ENCODE results near the gene SSR4. TPM values are rescaled to one million over a fixed set of nuclear protein-coding genes. Genes with fewer than 3 reads are reported as not detected.

SSR4 gene
- total RNA-seq, 1 experiment from 2014 or later = 179 TPM

GRCh38 chrX:153775293-153776119, 19.0 kb upstream of the SSR4 start:
- Mint-ChIP-seq H3K36me3 (ENCODE audit: insufficient read depth in 1 of 3, low read depth in 3 of 3) (peaks cover 0 to 5% (median 3%) of the 10 kb centered on the region in 3 experiments; a peak in 5 of 7 replicates), H3K9me3 (peaks cover 31 to 54% of the 10 kb centered on the region in 2 experiments), H3K27me3 (ENCODE audit: low read depth) (peaks cover 2% of the 10 kb centered on the region; the same call in 1 of the 2 replicates), H3K4me1 (peaks cover 4 to 8% of the 10 kb centered on the region in 2 experiments), H3K4me3 (no peak overlapping the region; a peak in 1 of 5 replicates), H3K27ac (no peak overlapping the region)
- H3K23ac ChIP-seq (ENCODE audit: insufficient read length, low read depth, low read length) = no peak overlapping the region
- H4K8ac ChIP-seq (replicated peaks; ENCODE audit: insufficient read length, low read depth, low read length) = no peak overlapping the region
- no peaks in the 10 kb centered on the region for H3K4me1 ChIP-seq (ENCODE audit: insufficient read depth, low read length)
- H4K91ac ChIP-seq (ENCODE audit: insufficient read length, low read depth, low read length) = no peak overlapping the region
- WGBS (ENCODE audit: extremely low coverage, insufficient read length, low lambda C conversion rate) = no CpG with 5 or more reads among the region's 42 CpGs
- H3K79me1 ChIP-seq (ENCODE audit: insufficient read depth, low read depth, low read length, poor library complexity, severe bottlenecking) = no peaks in the 10 kb centered on the region
- H4K20me1 ChIP-seq (ENCODE audit: control insufficient read depth, insufficient read depth, insufficient read length) = no peaks in the 10 kb centered on the region
- no peaks in the 10 kb centered on the region for H3K9me3 ChIP-seq (ENCODE audit: control insufficient read depth, low read depth, low read length)
- H2BK120ac ChIP-seq (ENCODE audit: low read depth, low read length, poor library complexity, severe bottlenecking) = no peak overlapping the region
- no peak overlapping the region for H2BK15ac ChIP-seq (ENCODE audit: low read depth, low read length)
- H3K4me2 ChIP-seq (ENCODE audit: insufficient read depth, insufficient read length, low read length) = no peak overlapping the region
- H3K23me2 ChIP-seq (ENCODE audit: insufficient read length, low read depth, low read length, poor library complexity, severe bottlenecking) = no peaks in the 10 kb centered on the region
- H3K14ac ChIP-seq (ENCODE audit: insufficient read depth, low read length) = no peak overlapping the region
- H2BK12ac ChIP-seq (ENCODE audit: insufficient read length, low read depth, low read length) = no peak overlapping the region
- no peak overlapping the region for H4K5ac ChIP-seq (ENCODE audit: insufficient read length, low read depth, low read length)
- no peaks in the 10 kb centered on the region for H3K79me2 ChIP-seq (ENCODE audit: insufficient read depth, low read length)
- no peak overlapping the region for H3K18ac ChIP-seq (ENCODE audit: insufficient read length, low read depth, low read length)
- no peak for TF ChIP-seq CTCF (conservative IDR thresholded peaks at IDR 0.05)
- no peak overlapping the region for H3K9ac ChIP-seq (ENCODE audit: extremely low read depth, insufficient read length, low read length)
- no peak overlapping the region for H3K27ac ChIP-seq (ENCODE audit: insufficient read length, low read depth, low read length)
- DNase-seq = no peak
- no peaks in the 10 kb centered on the region for H3K27me3 ChIP-seq (ENCODE audit: insufficient read depth, low read length)
- no peak overlapping the region for H2AFZ ChIP-seq (ENCODE audit: low read length)
- H2BK20ac ChIP-seq (ENCODE audit: low read depth, low read length, poor library complexity, severe bottlenecking) = no peak overlapping the region
- no peak overlapping the region for H3K56ac ChIP-seq (ENCODE audit: insufficient read length, low read depth, low read length)
- H3T11ph ChIP-seq (ENCODE audit: low read length) = no peak overlapping the region
- H2BK5ac ChIP-seq (ENCODE audit: insufficient read length, low read length) = no peak overlapping the region
- H2AK5ac ChIP-seq (ENCODE audit: insufficient read length, low read length) = no peak overlapping the region
- no peak overlapping the region for H3K4ac ChIP-seq (ENCODE audit: low read depth, low read length)

Measured in H9 (cell line).